Fibroblast of mammary gland (primary cell): ENCODE measurements around the gene MPP2.
A peak's percentile ranks its signal among the peaks of the same experiment; 100 is the strongest.
"Not testable (repeated sequence)": the region's sequence is repeated elsewhere in the genome, so short reads cannot be mapped to it uniquely, and the experiment has no call there.

Experiments used
- DNase-seq: peaks from one replicate; pipeline ENCODE4 v3.0.0-alpha.2; 2010; ENCODE audit warnings: low read depth
- H3K4me3 ChIP-seq: 2 replicates; pipeline ENCODE4 v1.5.1; 2011; ENCODE audit warnings: low read depth, mild to moderate bottlenecking, low read length, moderate library complexity; ENCODE audit not compliant: control insufficient read depth
- TF ChIP-seq, protein P1 (sequence below): conservative IDR thresholded peaks from 2 replicates; pipeline ENCODE4 v1.5.1; 2011; ENCODE audit warnings: low read depth, low read length, inconsistent platforms; ENCODE audit not compliant: control insufficient read depth, insufficient read depth

MPP2 gene

DNA sequence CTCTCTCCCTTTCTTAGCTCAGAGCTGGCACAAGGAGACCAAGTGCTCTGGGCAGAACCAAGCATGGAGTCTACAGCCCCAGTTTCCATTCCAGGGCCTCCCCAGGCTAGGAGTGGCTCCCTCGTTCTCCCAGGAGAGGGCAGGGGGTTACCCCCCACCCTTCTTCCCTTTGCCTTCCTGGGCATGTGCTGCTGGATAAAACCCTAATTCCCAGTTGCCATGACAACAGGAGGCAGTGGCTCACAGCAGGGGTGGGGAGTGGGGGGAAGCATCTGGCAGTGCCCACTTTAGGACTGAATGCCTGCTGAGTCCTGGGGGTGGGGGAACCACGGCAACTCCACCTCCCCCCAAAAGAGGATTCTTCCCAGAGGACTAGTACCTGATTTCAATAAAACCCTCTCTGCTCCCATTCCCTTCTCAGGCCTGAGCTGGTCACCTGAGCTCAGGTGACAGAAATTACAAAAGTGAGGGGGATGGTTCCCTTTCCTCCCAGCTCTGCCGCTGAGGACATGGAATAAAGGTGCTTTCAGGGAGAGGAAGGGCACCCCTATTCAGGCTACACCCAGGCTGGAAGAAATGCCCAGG, 1.8 kb downstream of the MPP2 start:
- TF ChIP-seq, protein P1, sequence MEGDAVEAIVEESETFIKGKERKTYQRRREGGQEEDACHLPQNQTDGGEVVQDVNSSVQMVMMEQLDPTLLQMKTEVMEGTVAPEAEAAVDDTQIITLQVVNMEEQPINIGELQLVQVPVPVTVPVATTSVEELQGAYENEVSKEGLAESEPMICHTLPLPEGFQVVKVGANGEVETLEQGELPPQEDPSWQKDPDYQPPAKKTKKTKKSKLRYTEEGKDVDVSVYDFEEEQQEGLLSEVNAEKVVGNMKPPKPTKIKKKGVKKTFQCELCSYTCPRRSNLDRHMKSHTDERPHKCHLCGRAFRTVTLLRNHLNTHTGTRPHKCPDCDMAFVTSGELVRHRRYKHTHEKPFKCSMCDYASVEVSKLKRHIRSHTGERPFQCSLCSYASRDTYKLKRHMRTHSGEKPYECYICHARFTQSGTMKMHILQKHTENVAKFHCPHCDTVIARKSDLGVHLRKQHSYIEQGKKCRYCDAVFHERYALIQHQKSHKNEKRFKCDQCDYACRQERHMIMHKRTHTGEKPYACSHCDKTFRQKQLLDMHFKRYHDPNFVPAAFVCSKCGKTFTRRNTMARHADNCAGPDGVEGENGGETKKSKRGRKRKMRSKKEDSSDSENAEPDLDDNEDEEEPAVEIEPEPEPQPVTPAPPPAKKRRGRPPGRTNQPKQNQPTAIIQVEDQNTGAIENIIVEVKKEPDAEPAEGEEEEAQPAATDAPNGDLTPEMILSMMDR, result no peak
- no peak for DNase-seq
- H3K4me3 ChIP-seq, result no peak overlapping the region

- no peak overlapping the region for H3K4me3 ChIP-seq
- TF ChIP-seq, protein P1, result no peak
- DNase-seq, result no peak
Observed at GRCh38 chr17:43901861-43902589, 5.3 kb downstream of the MPP2 start.

GRCh38 chr17:43900858-43901754, 6.2 kb downstream of the MPP2 start:
- TF ChIP-seq, protein P1, result no peak
- H3K4me3 ChIP-seq, result peak overlapping the region; percentile 33
- no peak for DNase-seq

GRCh38 chr17:43900183-43900857, 7.0 kb downstream of the MPP2 start:
- H3K4me3 ChIP-seq, result peak overlapping the region; percentile 33
- TF ChIP-seq, protein P1, result no peak
- peak; percentile 70 for DNase-seq

DNA sequence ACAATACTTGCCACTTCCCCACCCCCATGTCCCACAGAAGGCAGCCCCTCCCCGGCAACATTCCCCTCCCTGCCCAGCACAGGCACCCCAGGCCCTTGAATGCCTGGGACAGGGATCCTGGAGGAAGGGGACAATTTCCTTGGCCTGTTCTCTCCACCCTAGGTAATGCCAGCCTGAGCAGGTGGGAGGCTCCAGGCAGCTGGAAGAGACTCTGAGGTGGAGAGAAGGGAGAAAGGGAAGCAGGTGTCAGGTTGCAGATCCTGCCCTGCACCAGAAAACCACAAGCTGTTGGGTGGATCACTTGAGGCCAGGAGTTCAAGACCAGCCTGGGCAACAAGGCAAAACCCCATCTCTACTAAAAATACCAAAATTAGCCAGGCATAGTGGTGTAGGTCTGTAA, 8.9 kb downstream of the MPP2 start:
- TF ChIP-seq, protein P1, result no peak
- DNase-seq, result no peak
- H3K4me3 ChIP-seq, result no peak overlapping the region

GRCh38 chr17:43897831-43898230, 9.5 kb downstream of the MPP2 start:
- DNase-seq, result no peak
- no peak overlapping the region for H3K4me3 ChIP-seq
- TF ChIP-seq, protein P1, result no peak

GRCh38 chr17:43894494-43894893, 12.8 kb downstream of the MPP2 start:
- DNase-seq, H3K4me3 ChIP-seq: not testable (repeated sequence)
